Left cardiac atrium (tissue), 4 donors: ENCODE data around the gene POLG. TPM values are rescaled to one million over a fixed set of nuclear protein-coding genes. Genes with fewer than 3 reads are reported as not detected.

Source experiments
- ATAC-seq, 2 donors: fragments of 200-7000 bp; cut with Tn5 transposase; one replicate each; pipeline ENCODE4 v1.9.1; 2020; ENCODE audit warnings: mild to moderate bottlenecking in 2 of 2, moderate library complexity in 2 of 2
- DNase-seq: peaks from one replicate; pipeline ENCODE4 v3.0.0-alpha.2; 2020
- intact Hi-C, 2 donors: fragments of 100-400 bp; cut with DNase I; formaldehyde crosslinking; loops; one replicate each; pipeline versions ENCODE4 v1.14.1 to v1.15.1; 2022 to 2023
- total RNA-seq, 2 donors: library from RNA; stranded (reverse); fragmentation: NEBNext Ultra II Directional; extraction: Animal tissue kit (Norgen Biotek cat#: 25700); gene quantifications; one replicate each; pipeline ENCODE4 v1.2.1, GENCODE V29; 2021
- donor health status: DM: no; HTN: yes; CAD: no.
- donor health status: DM: no; HTN: yes; CAD: no; lungs with severe emphysema.
- donor health status: DM: yes; HTN: yes; CAD: no.
- donor health status: Dilated cardiomyopathy.

Gene POLG
- total RNA-seq, 2 donors from 2014 or later = 35.3 to 39.3 TPM

GRCh38 chr15:89360294-89360971, 25.8 kb upstream of the POLG start:
- no peak for DNase-seq
- intact Hi-C loops = no loop called here
- no peak for ATAC-seq

- DNase-seq (no peak), ATAC-seq (no peak)
- intact Hi-C loops = loop anchor here (2.0 to 5.0 kb wide), 4 partner anchors 71 to 198 kb away; no protein-coding TSS in a partner anchor
These were observed 25.1 kb upstream of the POLG start for GRCh38 chr15:89359471-89360293.

- ATAC-seq = peak; percentile 88 to 89
- intact Hi-C loops = loop anchor here (1.0 to 5.0 kb wide), 5 partner anchors 71 to 198 kb away; no protein-coding TSS in a partner anchor
- peak; percentile 72 for DNase-seq
These were observed 24.3 kb upstream of the POLG start for GRCh38 chr15:89358755-89359439.

- ATAC-seq (no peak), DNase-seq (no peak)
- intact Hi-C loops = loop anchor here (1.0 to 5.0 kb wide), 5 partner anchors 72 to 199 kb away; no protein-coding TSS in a partner anchor
These were observed 23.8 kb upstream of the POLG start for GRCh38 chr15:89358435-89358754.

GRCh38 chr15:89356634-89357298, 22.1 kb upstream of the POLG start:
- ATAC-seq = no peak
- intact Hi-C loops = loop anchor here (5.0 kb wide), 2 partner anchors 116 to 201 kb away; no protein-coding TSS in a partner anchor

GRCh38 chr15:89353991-89354390, 19.4 kb upstream of the POLG start:
- DNase-seq (no peak), ATAC-seq (no peak)
- intact Hi-C loops = no loop called here

More at GRCh38 chr15:89356634-89357298, 22.1 kb upstream of the POLG start:
- no peak for DNase-seq

GRCh38 chr15:89352476-89352875, 17.9 kb upstream of the POLG start:
- intact Hi-C loops = no loop called here
- DNase-seq (no peak), ATAC-seq (no peak)

GRCh38 chr15:89349206-89349558, 14.6 kb upstream of the POLG start:
- ATAC-seq (no peak), DNase-seq (no peak)
- intact Hi-C loops = no loop called here

GRCh38 chr15:89346516-89347231, 12.1 kb upstream of the POLG start:
- no peak for ATAC-seq
- intact Hi-C loops = no loop called here
- DNase-seq = no peak

GRCh38 chr15:89345248-89345647, 10.6 kb upstream of the POLG start:
- no peak for DNase-seq
- ATAC-seq = no peak
- intact Hi-C loops = no loop called here

GRCh38 chr15:89342840-89343239, 8.2 kb upstream of the POLG start:
- no peak for DNase-seq
- intact Hi-C loops = no loop called here
- ATAC-seq = no peak

GRCh38 chr15:89341316-89342005, 6.8 kb upstream of the POLG start:
- no peak for DNase-seq
- ATAC-seq = no peak
- intact Hi-C loops = no loop called here

GRCh38 chr15:89340573-89340972, 5.9 kb upstream of the POLG start:
- intact Hi-C loops = no loop called here
- ATAC-seq (peak in 1 of 2 donors; percentile 77), DNase-seq (no peak)

GRCh38 chr15:89338036-89338435, 3.4 kb upstream of the POLG start:
- intact Hi-C loops = no loop called here
- ATAC-seq (no peak), DNase-seq (no peak)

GRCh38 chr15:89335298-89336041, 846 bp upstream of the POLG start:
- ATAC-seq (peak in 1 of 2 donors; percentile 2), DNase-seq (no peak)
- intact Hi-C loops = no loop called here

GRCh38 chr15:89333959-89334509, 590 bp downstream of the POLG start:
- ATAC-seq (no peak), DNase-seq (no peak)
- intact Hi-C loops = no loop called here
